ENCODE results near the gene MRPL52. TPM values are rescaled to one million over a fixed set of nuclear protein-coding genes. Genes with fewer than 3 reads are reported as not detected.
A peak's percentile ranks its signal among the peaks of the same experiment; 100 is the strongest.

The MRPL52 gene
- total and polyA plus RNA-seq, 2 of the 13 experiments (the other 11 are each of a cell fraction or from before 2014, with no cell fraction given), result 118 to 329 TPM

- TF ChIP-seq ELF4 (CRISPR knock-in tag; IDR thresholded peaks at IDR 0.05; ENCODE audit: borderline replicate concordance), result no peak
- no peak for TF ChIP-seq KDM1A (CRISPR knock-in tag; IDR thresholded peaks at IDR 0.05)
- TF ChIP-seq ZNF619 (CRISPR knock-in tag; IDR thresholded peaks at IDR 0.05), result no peak
- TF ChIP-seq IKZF5 (CRISPR knock-in tag; IDR thresholded peaks at IDR 0.05), result 0 out of 2 replicates have a peak, but pooled peaks have one; percentile 17
- no peak for TF ChIP-seq CEBPZ (IDR thresholded peaks at IDR 0.05; ENCODE audit: low read length)
- TF ChIP-seq, protein P1, sequence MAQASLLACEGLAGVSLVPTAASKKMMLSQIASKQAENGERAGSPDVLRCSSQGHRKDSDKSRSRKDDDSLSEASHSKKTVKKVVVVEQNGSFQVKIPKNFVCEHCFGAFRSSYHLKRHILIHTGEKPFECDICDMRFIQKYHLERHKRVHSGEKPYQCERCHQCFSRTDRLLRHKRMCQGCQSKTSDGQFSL (CRISPR knock-in tag; IDR thresholded peaks at IDR 0.05), result no peak
- no peak for TF ChIP-seq NKX3-1 (CRISPR knock-in tag; IDR thresholded peaks at IDR 0.05)
- no peak for TF ChIP-seq EED (CRISPR knock-in tag; IDR thresholded peaks at IDR 0.05)
- no peak; the same call in 1 of the 2 replicates for TF ChIP-seq CREB3 (CRISPR knock-in tag; IDR thresholded peaks at IDR 0.05)
- no peak for TF ChIP-seq ARID2 (CRISPR knock-in tag; IDR thresholded peaks at IDR 0.05; ENCODE audit: borderline replicate concordance)
- TF ChIP-seq SUZ12 (IDR thresholded peaks at IDR 0.05; ENCODE audit: low read depth, low read length), result no peak
- no peak for TF ChIP-seq ZNF225 (CRISPR knock-in tag; IDR thresholded peaks at IDR 0.05)
- peak; percentile 42; the same call in 1 of the 2 replicates for TF ChIP-seq IRF2 (CRISPR knock-in tag; IDR thresholded peaks at IDR 0.05)
- TF ChIP-seq MTA3 (CRISPR knock-in tag; IDR thresholded peaks at IDR 0.05), result no peak
- TF ChIP-seq MBD4 (IDR thresholded peaks at IDR 0.05; ENCODE audit: borderline replicate concordance, low read length), result no peak
- TF ChIP-seq FOXA1 (IDR thresholded peaks at IDR 0.05), result no peak
- no peak for TF ChIP-seq FOXA1 (CRISPR knock-in tag; IDR thresholded peaks at IDR 0.05)
- no peak for TF ChIP-seq NR2C2 (CRISPR knock-in tag; IDR thresholded peaks at IDR 0.05; ENCODE audit: borderline replicate concordance)
Measured at GRCh38 chr14:22854963-22855724, 25.5 kb downstream of the MRPL52 start (continued).

Data from HepG2 (cell line).